Posterior vena cava (tissue), 2 donors: ENCODE results near the gene ATP13A2. TPM values are rescaled to one million over a fixed set of nuclear protein-coding genes. Genes with fewer than 3 reads are reported as not detected.

Experiments used
- DNase-seq: peaks from one replicate; pipeline ENCODE4 v3.0.0-alpha.2; 2020; ENCODE audit warnings: low spot score
- intact Hi-C, 2 donors: fragments of 100-400 bp; cut with DNase I; formaldehyde crosslinking; loops; one replicate each; pipeline versions ENCODE4 v1.14.1 to v1.14.2; 2022 to 2023
- total RNA-seq, 2 donors: library from RNA; stranded (reverse); fragmentation: NEBNext Ultra II Directional; extraction: Animal tissue kit (Norgen Biotek cat#: 25700); gene quantifications; one replicate each; pipeline ENCODE4 v1.2.1, GENCODE V29; 2021
- donor health status: DM: yes; HTN: yes; CAD: no.
- donor health status: DM: yes; HTN: yes; CAD: no.

Gene ATP13A2
- total RNA-seq, 2 donors from 2014 or later: 20.2 to 27.6 TPM

- intact Hi-C loops: no loop called here
- DNase-seq: no peak
Observed at GRCh38 chr1:17008208-17008855, 3.4 kb downstream of the ATP13A2 start.

GRCh38 chr1:17007121-17007520, 4.6 kb downstream of the ATP13A2 start:
- DNase-seq: no peak
- intact Hi-C loops: no loop called here

- DNase-seq: no peak
- intact Hi-C loops: no loop called here
Observed at GRCh38 chr1:17005365-17005740, 6.4 kb downstream of the ATP13A2 start.

GRCh38 chr1:17004466-17005364, 7.0 kb downstream of the ATP13A2 start:
- DNase-seq: no peak

GRCh38 chr1:17002524-17002902, 9.2 kb downstream of the ATP13A2 start:
- intact Hi-C loops: no loop called here
- no peak for DNase-seq

More at GRCh38 chr1:17004466-17005364, 7.0 kb downstream of the ATP13A2 start:
- intact Hi-C loops: no loop called here

- intact Hi-C loops: no loop called here
- DNase-seq: no peak
Observed at GRCh38 chr1:17001760-17002523, 9.8 kb downstream of the ATP13A2 start.

GRCh38 chr1:16999863-17000262, 11.9 kb downstream of the ATP13A2 start:
- intact Hi-C loops: no loop called here
- no peak for DNase-seq

- intact Hi-C loops: no loop called here
- no peak for DNase-seq
Observed at GRCh38 chr1:16998589-16998988, 13.1 kb downstream of the ATP13A2 start.

GRCh38 chr1:16996845-16997244, 14.9 kb downstream of the ATP13A2 start:
- intact Hi-C loops: no loop called here
- no peak for DNase-seq

- intact Hi-C loops: no loop called here
- DNase-seq: no peak
Observed at GRCh38 chr1:16993521-16994038, 18.1 kb downstream of the ATP13A2 start.

- DNase-seq: no peak
- intact Hi-C loops: no loop called here
Observed at GRCh38 chr1:16992675-16993074, 19.1 kb downstream of the ATP13A2 start.

- intact Hi-C loops: no loop called here
- DNase-seq: no peak
Observed at GRCh38 chr1:16992102-16992501, 19.6 kb downstream of the ATP13A2 start.

GRCh38 chr1:16991571-16991970, 20.2 kb downstream of the ATP13A2 start:
- intact Hi-C loops: no loop called here
- DNase-seq: no peak

- no peak for DNase-seq
- intact Hi-C loops: no loop called here
Observed at GRCh38 chr1:16989676-16990391, 21.9 kb downstream of the ATP13A2 start.

GRCh38 chr1:16988210-16988609, 23.5 kb downstream of the ATP13A2 start:
- intact Hi-C loops: no loop called here
- DNase-seq: no peak

- intact Hi-C loops: no loop called here
- DNase-seq: no peak
Observed at GRCh38 chr1:16986962-16987361, 24.8 kb downstream of the ATP13A2 start.

GRCh38 chr1:16986560-16986959, 25.2 kb downstream of the ATP13A2 start:
- intact Hi-C loops: no loop called here

GRCh38 chr1:16986113-16986512, 25.6 kb downstream of the ATP13A2 start:
- no peak for DNase-seq
- intact Hi-C loops: no loop called here

More at GRCh38 chr1:16986560-16986959, 25.2 kb downstream of the ATP13A2 start:
- no peak for DNase-seq

- intact Hi-C loops: no loop called here
- peak; percentile 97 for DNase-seq
Observed at GRCh38 chr1:16984717-16985116, 27.0 kb downstream of the ATP13A2 start.
